ENCODE measurements around the gene MTG2. TPM values are rescaled to one million over a fixed set of nuclear protein-coding genes. Genes with fewer than 3 reads are reported as not detected.

The MTG2 gene
- total and polyA plus RNA-seq, 2 of the 13 experiments (the other 11 are each of a cell fraction or from before 2014, with no cell fraction given), result 20.4 to 37.8 TPM

GRCh38 chr20:62156592-62157386, 26.0 kb upstream of the MTG2 start (continued):
- TF ChIP-seq ZNF646 (CRISPR knock-in tag; IDR thresholded peaks at IDR 0.05) (no peak), SYNCRIP (IDR thresholded peaks at IDR 0.05; ENCODE audit: insufficient read depth, low read depth, low read length) (no peak), MXI1 (IDR thresholded peaks at IDR 0.05; ENCODE audit: borderline replicate concordance, low read depth, low read length) (peak; percentile 11; the same call in 1 of the 3 replicates), ZNF230 (CRISPR knock-in tag; IDR thresholded peaks at IDR 0.05) (no peak), ZNF660 (CRISPR knock-in tag; IDR thresholded peaks at IDR 0.05; ENCODE audit: borderline replicate concordance, low read depth) (no peak), ZNF180 (CRISPR knock-in tag; IDR thresholded peaks at IDR 0.05; ENCODE audit: borderline replicate concordance, low read depth) (no peak), POLR2A (IDR thresholded peaks at IDR 0.05; ENCODE audit: insufficient read depth in 1 of 2, low read depth in 2 of 2, low read length in 2 of 2) (no peak), ZNF770 (CRISPR knock-in tag; IDR thresholded peaks at IDR 0.05) (no peak), SETDB1 (CRISPR knock-in tag; IDR thresholded peaks at IDR 0.05; ENCODE audit: borderline replicate concordance) (no peak), CEBPG (CRISPR knock-in tag; IDR thresholded peaks at IDR 0.05) (no peak), ZBTB4 (CRISPR knock-in tag; IDR thresholded peaks at IDR 0.05; ENCODE audit: borderline replicate concordance) (peak; percentile 67; the same call in 1 of the 2 replicates), ZNF639 (CRISPR knock-in tag; conservative IDR thresholded peaks at IDR 0.05) (0 out of 2 replicates have a peak, but pooled peaks have one; percentile 22), PBX3 (CRISPR knock-in tag; IDR thresholded peaks at IDR 0.05; ENCODE audit: borderline replicate concordance) (no peak)

Measured in HepG2 (cell line).